Measurements from ENCODE around the gene FERD3L. TPM values are rescaled to one million over a fixed set of nuclear protein-coding genes. Genes with fewer than 3 reads are reported as not detected.

Gene FERD3L
- total RNA-seq, 1 donor from 2014 or later, result not detected

DNA sequence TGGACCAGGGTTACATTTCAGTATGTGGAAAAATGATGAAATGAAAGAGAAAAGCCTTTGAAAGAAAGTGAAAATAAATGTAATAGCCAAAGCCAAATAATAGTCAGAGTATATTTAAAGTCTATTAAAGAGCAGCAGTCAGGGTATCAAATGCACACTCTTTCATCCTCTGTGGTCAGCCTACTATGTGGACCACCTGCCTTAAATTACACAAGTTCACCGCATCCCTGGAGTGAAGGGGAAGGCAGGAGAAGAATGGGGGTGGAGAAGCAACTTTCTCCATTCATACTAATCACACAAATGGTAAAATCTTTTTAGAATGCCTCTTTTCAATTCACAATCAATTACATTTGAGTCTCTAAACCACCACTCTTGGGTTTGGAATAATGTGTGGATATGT, 43.7 kb downstream of the FERD3L start:
- DNase-seq (ENCODE audit: low read depth), result no peak

DNA sequence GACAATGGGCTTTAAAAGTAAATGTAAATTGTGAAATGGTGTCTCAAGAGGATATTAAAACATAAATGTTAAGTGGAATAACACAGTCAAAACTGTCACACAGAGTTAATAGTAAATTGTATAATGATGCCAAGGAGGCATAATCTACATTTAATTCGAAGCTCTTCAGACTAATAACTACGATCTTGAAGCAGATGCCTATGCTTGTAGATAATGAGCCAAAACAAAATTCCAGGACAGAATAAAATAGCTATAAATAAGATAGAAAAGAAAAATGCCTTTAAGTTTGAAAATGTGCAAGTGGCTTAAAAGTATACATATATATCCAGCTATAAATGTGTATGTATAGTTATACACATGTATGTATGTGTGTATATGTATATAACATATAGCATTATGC, 45.3 kb downstream of the FERD3L start:
- no peak for DNase-seq (ENCODE audit: low read depth)

DNA sequence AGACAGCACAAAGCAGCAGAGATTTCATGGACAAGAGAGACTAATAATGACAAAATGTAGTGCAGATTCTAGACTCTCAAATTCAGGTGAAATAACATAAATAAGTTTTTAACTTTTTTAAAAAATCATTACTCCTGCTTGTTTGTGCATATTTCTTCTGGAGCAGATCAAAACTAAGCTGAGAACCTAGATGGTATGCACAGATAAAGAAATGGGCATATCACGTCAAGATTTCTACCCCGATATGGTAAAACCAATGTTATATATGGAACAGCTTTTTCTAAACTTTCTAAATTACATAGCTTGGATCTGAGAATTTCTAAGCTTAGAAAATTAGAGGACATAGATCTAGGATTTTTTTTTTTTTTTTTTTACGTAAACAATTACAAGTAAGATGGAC, 46.0 kb downstream of the FERD3L start:
- DNase-seq (ENCODE audit: low read depth), result no peak

DNA sequence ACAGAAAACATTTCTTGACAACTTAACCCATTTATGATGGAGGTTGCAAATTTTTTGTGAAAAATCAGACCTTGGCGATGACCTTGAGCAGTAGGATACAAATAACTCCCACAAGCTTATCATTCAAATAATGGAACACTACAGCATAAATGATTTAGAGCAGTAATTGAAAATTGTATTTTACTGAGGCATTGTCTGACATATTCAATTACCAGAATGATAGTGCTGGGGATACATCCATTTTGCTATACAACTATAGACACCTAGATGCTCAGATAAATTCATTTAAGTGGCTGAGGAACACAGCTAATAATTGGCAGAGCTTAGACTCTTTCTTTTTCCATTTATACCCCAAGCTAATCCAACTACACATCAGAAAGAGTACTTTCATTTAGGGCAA, 46.7 kb downstream of the FERD3L start:
- no peak for DNase-seq (ENCODE audit: low read depth)

DNA sequence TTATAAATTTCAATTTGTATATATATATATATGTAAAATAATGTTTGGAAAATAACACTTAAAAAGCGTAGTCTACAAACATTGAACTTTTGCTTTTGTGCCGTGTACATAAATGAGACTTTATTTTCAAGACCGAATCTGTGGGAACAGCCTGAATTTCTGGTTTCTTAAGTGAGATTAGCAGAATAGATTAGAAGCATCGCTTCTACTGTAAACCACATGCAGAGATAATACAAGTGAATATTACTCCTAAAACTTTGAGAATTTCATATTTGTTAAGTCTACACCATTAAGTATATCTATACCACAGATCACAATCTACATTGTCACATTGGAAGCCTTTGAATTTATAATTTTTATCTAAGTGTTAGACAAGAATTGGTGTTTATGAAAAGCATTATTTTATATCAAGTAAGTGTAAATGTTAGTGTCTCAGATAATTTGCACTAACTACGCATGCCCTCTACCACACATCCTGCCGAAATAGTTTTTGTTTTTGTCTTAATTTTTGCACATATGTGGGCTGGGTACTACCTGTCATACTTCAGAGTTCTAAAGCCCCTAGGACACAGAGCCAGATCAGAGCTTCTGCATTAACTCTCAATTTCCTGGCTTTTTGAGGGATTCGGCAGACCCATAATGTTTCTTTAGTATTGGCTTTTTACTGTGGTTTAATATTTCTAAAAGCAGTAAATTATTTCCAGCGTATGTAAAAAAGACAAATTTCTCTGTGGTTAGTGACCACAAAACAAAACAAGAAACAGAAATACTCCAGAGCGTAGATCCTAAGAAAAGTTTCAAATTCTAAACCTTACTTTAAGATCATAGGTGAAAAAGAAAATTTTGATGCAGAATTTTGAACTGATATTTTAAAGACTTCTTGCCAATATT, 47.8 kb downstream of the FERD3L start:
- DNase-seq (ENCODE audit: low read depth), result no peak

DNA sequence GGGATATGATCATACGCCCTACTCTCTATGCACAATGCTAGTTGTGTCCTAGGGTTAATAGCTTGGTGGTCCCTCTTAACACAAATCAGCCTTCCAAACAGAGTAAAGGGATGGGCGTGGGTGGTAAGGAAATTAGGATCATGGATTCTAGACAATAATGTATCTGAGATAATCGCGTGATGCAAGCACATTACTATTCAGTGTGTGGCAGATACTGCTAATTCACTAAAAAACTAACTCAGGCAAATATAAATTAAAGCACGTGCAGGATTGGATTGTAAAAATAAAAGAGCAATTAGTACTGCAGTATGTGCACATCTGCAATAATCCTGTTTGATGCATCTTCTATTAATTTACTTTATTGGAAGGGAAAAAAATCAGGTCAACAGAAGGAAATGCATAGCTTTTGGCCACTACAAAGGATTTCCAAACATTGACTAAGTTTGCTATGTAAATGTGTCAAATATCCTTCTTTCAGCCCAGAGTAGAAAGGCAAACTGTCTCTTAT, 49.8 kb downstream of the FERD3L start:
- no peak for DNase-seq (ENCODE audit: low read depth)

Other genes starting within 250 kb of the FERD3L start
- gene TWIST1, start 27.8 kb downstream of the FERD3L start, total RNA-seq, result not detected in 2 replicates

Measured in renal cortical epithelial cell (primary cell).